ENCODE data around the gene HOXA13. TPM values are rescaled to one million over a fixed set of nuclear protein-coding genes. Genes with fewer than 3 reads are reported as not detected.

The HOXA13 gene
- total and polyA plus RNA-seq, 2 donors (not counting 1 experiment from before 2014, with no cell fraction given), result not detected

GRCh38 chr7:27247452-27248426, 47.8 kb upstream of the HOXA13 start:
- TF ChIP-seq CTCF (IDR thresholded peaks at IDR 0.05) (no peak), EZH2 (IDR thresholded peaks at IDR 0.05; ENCODE audit: borderline replicate concordance, insufficient read depth, low read depth, low read length, poor library complexity, severe bottlenecking) (no peak)
- Histone ChIP-seq H3K27me3 (replicated peaks in 1 of 4; ENCODE audit: control extremely low read depth in 1 of 4, control insufficient read depth in 3 of 4, insufficient read depth in 4 of 4, low read length in 3 of 4) (peaks cover 0 to 98% (median 85%) of the 10 kb centered on the region in 4 experiments), H4K20me1 (ENCODE audit: control insufficient read depth, insufficient read depth, low read length, poor library complexity, severe bottlenecking) (no peaks in the 10 kb centered on the region), H3K4me1 (ENCODE audit: control insufficient read depth in 2 of 2, insufficient read depth in 2 of 2, low read length in 2 of 2) (peaks cover 45 to 84% of the 10 kb centered on the region in 2 donors), H3K79me2 (ENCODE audit: control insufficient read depth, insufficient read depth, low read length) (no peaks in the 10 kb centered on the region), H2AFZ (ENCODE audit: insufficient read depth, low read depth, low read length, poor library complexity, severe bottlenecking) (no peak overlapping the region), H3K9me3 (ENCODE audit: control extremely low read depth in 1 of 3, control insufficient read depth in 2 of 3, insufficient read depth in 1 of 3, low read length in 2 of 3) (peaks cover 0 to 77% (median 5%) of the 10 kb centered on the region in 3 donors), H3K4me2 (replicated peaks; ENCODE audit: low read depth, low read length, poor library complexity, severe bottlenecking) (no peak overlapping the region), H3K9ac (ENCODE audit: low read length) (no peak overlapping the region), H3K36me3 (replicated peaks in 1 of 2; ENCODE audit: control extremely low read depth in 1 of 2, control insufficient read depth in 1 of 2, extremely low read depth in 1 of 2, insufficient read depth in 2 of 2, low read length in 1 of 2) (no peaks in the 10 kb centered on the region), H3K27ac (ENCODE audit: low read length in 2 of 2) (no peak overlapping the region), H3K4me3 (ENCODE audit: control extremely low read depth in 1 of 5, extremely low read depth in 1 of 5, insufficient read depth in 1 of 5, low read depth in 2 of 5, low read length in 4 of 5) (no peak overlapping the region)
- 81% methylated on average over 2 of the region's 4 CpGs for WGBS (ENCODE audit: insufficient coverage)
- POLR2A ChIA-PET, result no interaction called here
- peaks cover 34% of the 10 kb centered on the region for H3K4me1 Mint-ChIP-seq
- DNase-seq (no peak), ATAC-seq (ENCODE audit: low read depth) (no peak)
- peaks cover 75% of the 10 kb centered on the region for H3K27me3 Mint-ChIP-seq
- no peak overlapping the region for H3K4me3 Mint-ChIP-seq
- intact Hi-C loops (cut with micrococcal nuclease), result no loop called here
- no peaks in the 10 kb centered on the region for H3K9me3 Mint-ChIP-seq (ENCODE audit: insufficient read depth)
- CTCF ChIA-PET, result interaction anchor here (1.2 kb wide), 2 partner anchors 52 to 98 kb away, joined by 3 read pairs; no protein-coding TSS in a partner anchor
- no peak overlapping the region for H3K27ac Mint-ChIP-seq

GRCh38 chr7:27247000-27247399, 47.1 kb upstream of the HOXA13 start:
- ChIA-PET CTCF (interaction anchor here (1.2 kb wide), 2 partner anchors 51 to 97 kb away, joined by 3 read pairs; no protein-coding TSS in a partner anchor), POLR2A (no interaction called here)
- no peak overlapping the region for H2AFZ ChIP-seq (ENCODE audit: insufficient read depth, low read depth, low read length, poor library complexity, severe bottlenecking)
- DNase-seq (no peak), ATAC-seq (ENCODE audit: low read depth) (no peak)
- H3K9me3 Mint-ChIP-seq (ENCODE audit: insufficient read depth), result no peaks in the 10 kb centered on the region
- H3K36me3 ChIP-seq (replicated peaks in 1 of 2; ENCODE audit: control extremely low read depth in 1 of 2, control insufficient read depth in 1 of 2, extremely low read depth in 1 of 2, insufficient read depth in 2 of 2, low read length in 1 of 2), result no peaks in the 10 kb centered on the region
- no peak overlapping the region for H3K27ac ChIP-seq (ENCODE audit: low read length in 2 of 2)
- no peak overlapping the region for H3K4me2 ChIP-seq (replicated peaks; ENCODE audit: low read depth, low read length, poor library complexity, severe bottlenecking)
- H3K79me2 ChIP-seq (ENCODE audit: control insufficient read depth, insufficient read depth, low read length), result no peaks in the 10 kb centered on the region
- intact Hi-C loops (cut with micrococcal nuclease), result no loop called here
- peak overlapping the region; percentile 15 for H3K4me3 Mint-ChIP-seq
- peak overlapping the region; percentile 26 for H3K27ac Mint-ChIP-seq
- H3K27me3 Mint-ChIP-seq, result peaks cover 74% of the 10 kb centered on the region
- peaks cover 35% of the 10 kb centered on the region for H3K4me1 Mint-ChIP-seq
- TF ChIP-seq CTCF (IDR thresholded peaks at IDR 0.05) (no peak), EZH2 (IDR thresholded peaks at IDR 0.05; ENCODE audit: borderline replicate concordance, insufficient read depth, low read depth, low read length, poor library complexity, severe bottlenecking) (no peak)
- H3K27me3 ChIP-seq (replicated peaks in 1 of 4; ENCODE audit: control extremely low read depth in 1 of 4, control insufficient read depth in 3 of 4, insufficient read depth in 4 of 4, low read length in 3 of 4), result peaks cover 0 to 98% (median 84%) of the 10 kb centered on the region in 4 experiments
- no peak overlapping the region for H3K9ac ChIP-seq (ENCODE audit: low read length)
- H3K4me1 ChIP-seq (ENCODE audit: control insufficient read depth in 2 of 2, insufficient read depth in 2 of 2, low read length in 2 of 2), result peaks cover 47 to 83% of the 10 kb centered on the region in 2 donors
- H3K4me3 ChIP-seq (ENCODE audit: control extremely low read depth in 1 of 5, extremely low read depth in 1 of 5, insufficient read depth in 1 of 5, low read depth in 2 of 5, low read length in 4 of 5), result no peak overlapping the region
- no peaks in the 10 kb centered on the region for H4K20me1 ChIP-seq (ENCODE audit: control insufficient read depth, insufficient read depth, low read length, poor library complexity, severe bottlenecking)
- 44% methylated on average over 4 of the region's 7 CpGs for WGBS (ENCODE audit: insufficient coverage)
- peaks cover 0 to 77% (median 8%) of the 10 kb centered on the region in 3 donors for H3K9me3 ChIP-seq (ENCODE audit: control extremely low read depth in 1 of 3, control insufficient read depth in 2 of 3, insufficient read depth in 1 of 3, low read length in 2 of 3)
